H1 (cell line): Measurements from ENCODE around the gene ARAP2. TPM values are rescaled to one million over a fixed set of nuclear protein-coding genes. Genes with fewer than 3 reads are reported as not detected.

Source experiments
- POLR2A ChIP-seq, 2 experiments: IDR thresholded peaks; 1 replicate in 1 of 2; 2 replicates in 1 of 2; pipeline ENCODE4 v1.6.1; 2011; ENCODE audit warnings: low read depth in 2 of 2, low read length in 2 of 2, mild to moderate bottlenecking in 2 of 2; ENCODE audit errors: control extremely low read depth in 1 of 2
- RXRA ChIP-seq: IDR thresholded peaks from 2 replicates; pipeline ENCODE4 v1.6.1; 2011; ENCODE audit warnings: low read depth, mild to moderate bottlenecking, low read length, moderate library complexity; ENCODE audit not compliant: insufficient read depth
- SIN3A ChIP-seq, 2 experiments: IDR thresholded peaks in 1 of 2; conservative IDR thresholded peaks in 1 of 2; 2 replicates each; pipeline ENCODE4 v1.6.1; 2011 to 2012; ENCODE audit warnings: low read length in 2 of 2, improper control_type of control experiment in 1 of 2, low read depth in 1 of 2, mild to moderate bottlenecking in 1 of 2
- polyA plus RNA-seq, 7 experiments: library from polyadenylated mRNA; depleted of rRNA in 3 of 7; stranded (reverse) in 5 of 7; unstranded in 2 of 7; fragments of >200 nt in 5 of 7; fragments of 200-250 nt in 2 of 7; gene quantifications; 1 replicate in 5 of 7; 2 replicates in 1 of 7; 4 replicates in 1 of 7; pipeline versions ENCODE4 v1.2.1 to v1.2.3, GENCODE V29; 2011 to 2013; ENCODE audit warnings: missing spikeins in 2 of 7, mixed read lengths in 2 of 7
- total RNA-seq: library from RNA; stranded (reverse); fragmentation: NEBNext Ultra II Directional; extraction: Animal tissue kit (Norgen Biotek cat#: 25700); gene quantifications from 2 replicates; pipeline ENCODE4 v1.2.1, GENCODE V29; 2021

The ARAP2 gene
- total and polyA plus RNA-seq, 2 of the 8 experiments (the other 6 are each of a cell fraction or from before 2014, with no cell fraction given) = 0.15 to 2.3 TPM

DNA sequence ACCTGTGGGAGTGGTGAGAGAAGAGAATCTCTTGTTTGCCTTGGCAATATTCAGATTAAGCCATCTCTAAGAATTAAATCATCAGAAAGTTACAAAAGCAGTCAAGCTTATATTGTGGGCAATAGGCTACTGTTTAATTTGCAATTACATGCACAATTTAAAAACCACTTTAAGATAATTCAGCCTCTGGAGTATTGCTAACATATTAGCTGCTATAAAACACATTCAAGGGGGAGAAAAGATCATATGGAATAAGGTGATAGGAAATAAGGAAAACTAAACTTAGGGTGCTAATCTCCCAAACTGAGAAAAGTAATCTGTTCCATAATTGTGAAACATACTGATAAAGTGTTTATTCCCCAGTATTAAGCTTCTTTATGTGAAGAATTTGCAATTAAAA, 103.9 kb downstream of the ARAP2 start (continued):
- no peak for TF ChIP-seq RXRA
- TF ChIP-seq POLR2A (IDR thresholded peaks at IDR 0.05; ENCODE audit: control extremely low read depth in 1 of 2, low read depth in 2 of 2, low read length in 2 of 2) = no peak
- TF ChIP-seq SIN3A (conservative IDR thresholded peaks at IDR 0.05 in 1 of 2, IDR thresholded peaks at IDR 0.05 in 1 of 2; ENCODE audit: low read depth in 1 of 2, low read length in 2 of 2) = no peak
- TF ChIP-seq, all 59 proteins: peak for 0
